NCI-H82 treated with DMSO at 0.1 percent for 48 hours (cell line): ENCODE measurements around the gene EGF.
"Not testable (repeated sequence)": the region's sequence is repeated elsewhere in the genome, so short reads cannot be mapped to it uniquely, and the experiment has no call there.

ENCODE experiments used
- DNase-seq: peaks from one replicate; lab custom pipeline; 2025; ENCODE audit not compliant: unreplicated experiment; lab: John Stamatoyannopoulos, UW

The EGF gene

DNA sequence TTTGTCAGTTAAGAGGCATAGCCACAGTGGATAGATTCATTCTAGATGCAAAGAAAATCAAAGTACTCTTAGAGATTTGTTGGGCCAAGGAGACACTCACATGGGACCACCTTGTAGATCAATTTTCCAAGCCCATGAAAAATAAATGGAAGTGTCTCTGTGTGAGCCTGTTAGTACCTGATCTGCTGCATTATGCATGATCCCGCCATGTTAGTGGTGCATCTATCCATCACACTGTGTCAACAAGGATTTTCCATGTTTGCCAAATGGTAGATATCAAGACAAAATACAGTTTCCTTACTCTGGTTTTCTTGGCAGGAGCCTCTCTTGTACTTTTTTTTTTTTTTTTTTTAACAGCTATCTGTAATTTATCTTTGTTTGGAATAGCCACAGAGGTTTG, 112.4 kb downstream of the EGF start:
- DNase-seq: no peak

DNA sequence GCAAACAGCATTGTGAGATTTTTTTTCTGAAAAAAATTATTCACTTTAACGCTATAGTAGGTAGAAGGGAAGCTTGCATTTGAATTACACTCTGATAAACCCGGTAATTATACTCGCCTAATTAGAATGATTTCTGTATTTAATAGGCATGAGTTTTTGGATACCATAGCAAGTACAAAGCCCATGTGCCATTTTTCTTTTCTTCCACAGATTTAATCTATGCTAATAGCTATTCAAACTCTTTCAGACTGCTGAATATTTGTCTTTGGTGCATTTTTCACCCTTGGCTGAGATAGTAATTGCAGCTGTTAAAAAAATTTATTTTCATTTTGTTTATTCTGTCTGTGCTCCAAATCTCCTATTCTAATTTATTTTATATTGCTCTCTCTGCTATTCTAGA, 113.0 kb downstream of the EGF start:
- no peak for DNase-seq

DNA sequence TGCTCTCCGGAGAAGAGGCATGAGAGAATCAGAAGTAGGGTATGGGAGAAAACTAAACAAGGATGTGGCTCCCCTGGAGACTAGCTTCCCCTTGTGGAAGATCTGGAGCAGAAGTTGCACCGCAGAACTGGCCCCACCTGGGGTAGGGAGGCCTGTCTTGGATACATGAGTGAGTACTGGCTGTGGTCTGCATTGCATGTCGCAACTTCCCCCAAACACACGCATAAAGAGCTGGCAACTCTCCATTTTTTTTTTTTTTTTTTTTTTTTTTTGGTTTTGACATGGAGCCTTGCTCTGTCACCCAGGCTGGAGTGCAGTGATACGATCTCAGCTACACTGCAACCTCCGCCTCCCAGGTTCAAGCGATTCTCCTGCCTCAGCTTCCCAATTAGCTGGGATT, 119.9 kb downstream of the EGF start:
- no peak for DNase-seq

DNA sequence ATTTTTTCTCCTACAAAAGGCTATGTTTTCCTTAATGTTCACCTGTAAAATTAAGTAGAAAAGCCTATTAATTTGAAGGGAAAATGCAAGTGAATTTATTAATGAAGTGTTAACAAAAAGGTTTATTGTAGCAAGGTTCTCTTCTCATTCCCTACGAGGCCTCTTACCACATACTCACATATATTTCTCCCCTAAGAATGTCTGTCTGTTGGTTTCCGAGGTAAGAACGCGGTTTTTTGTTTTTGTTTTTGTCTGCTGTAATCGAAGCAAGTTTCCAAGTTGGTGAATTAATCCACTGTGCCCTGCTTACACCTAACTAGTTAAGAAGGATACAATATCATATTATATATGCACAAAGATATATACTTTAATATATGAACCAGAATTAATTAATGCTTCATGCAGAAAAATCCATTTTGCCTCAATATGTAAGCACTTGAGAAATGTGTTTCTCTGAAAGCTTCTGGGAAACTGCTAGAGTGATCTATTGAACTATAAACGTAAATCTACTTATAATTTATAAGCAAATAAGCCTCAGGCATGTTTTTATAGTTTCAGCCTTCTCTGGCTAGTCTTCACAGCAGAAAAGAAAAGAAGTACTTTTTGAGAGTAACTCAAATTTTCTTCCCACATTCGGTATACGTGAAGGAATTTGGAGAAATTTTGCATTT, 120.8 kb downstream of the EGF start:
- DNase-seq: no peak

DNA sequence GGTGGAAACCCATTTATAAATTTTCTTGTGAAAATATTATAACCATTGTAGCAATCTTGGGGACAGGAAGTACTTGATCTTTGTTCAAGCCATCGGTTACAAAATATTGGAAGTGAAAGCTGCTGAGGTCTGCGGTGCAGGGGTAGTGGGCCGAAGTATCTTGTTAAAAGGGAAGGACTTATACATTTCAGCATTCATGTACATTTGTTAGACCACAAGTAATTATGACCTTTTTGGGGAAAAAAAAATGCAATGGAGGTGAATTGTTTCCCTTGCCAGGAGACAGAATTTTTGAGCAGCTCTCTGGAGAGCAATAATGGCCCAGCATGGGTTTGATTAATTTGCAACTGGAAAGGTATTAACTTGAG, 121.3 kb downstream of the EGF start:
- no peak for DNase-seq

DNA sequence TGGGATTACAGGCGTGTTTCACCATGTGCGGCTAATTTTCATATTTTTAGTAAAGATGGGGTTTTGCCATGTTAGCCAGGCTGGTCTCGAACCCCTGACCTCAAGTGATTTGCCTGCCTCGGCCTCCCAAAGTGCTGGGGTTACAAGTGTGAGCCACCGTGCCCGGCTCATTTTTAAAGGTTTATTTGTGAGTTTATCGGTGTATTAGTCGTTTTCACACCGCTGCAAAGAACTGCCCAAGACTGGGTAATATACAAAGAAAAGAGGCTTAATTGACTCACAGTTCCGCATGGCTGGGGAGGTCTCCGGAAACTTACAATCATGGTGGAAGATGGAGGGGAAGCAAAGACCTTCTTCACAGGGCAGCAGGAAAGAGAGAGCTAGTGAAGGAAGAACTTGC, 126.5 kb downstream of the EGF start:
- DNase-seq: not testable (repeated sequence)

DNA sequence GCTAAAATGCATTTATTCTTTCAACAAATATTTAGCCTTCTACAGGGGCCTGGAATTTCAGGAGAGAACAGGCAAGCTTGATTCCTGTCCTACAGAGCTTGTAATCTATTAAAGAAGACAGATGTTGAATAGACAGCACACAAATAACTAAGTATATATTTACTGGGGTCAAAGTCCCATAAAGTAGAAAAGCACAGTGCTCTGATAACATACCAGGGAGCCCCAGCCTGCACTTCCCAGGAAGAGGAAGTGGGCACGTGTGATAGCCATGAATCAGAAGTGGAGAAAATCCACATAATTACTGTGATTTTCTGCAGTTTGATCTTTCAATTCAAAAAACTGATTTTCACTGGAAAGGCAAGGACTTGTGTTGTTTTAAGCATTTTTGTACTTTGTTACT, 129.1 kb downstream of the EGF start:
- DNase-seq: no peak

DNA sequence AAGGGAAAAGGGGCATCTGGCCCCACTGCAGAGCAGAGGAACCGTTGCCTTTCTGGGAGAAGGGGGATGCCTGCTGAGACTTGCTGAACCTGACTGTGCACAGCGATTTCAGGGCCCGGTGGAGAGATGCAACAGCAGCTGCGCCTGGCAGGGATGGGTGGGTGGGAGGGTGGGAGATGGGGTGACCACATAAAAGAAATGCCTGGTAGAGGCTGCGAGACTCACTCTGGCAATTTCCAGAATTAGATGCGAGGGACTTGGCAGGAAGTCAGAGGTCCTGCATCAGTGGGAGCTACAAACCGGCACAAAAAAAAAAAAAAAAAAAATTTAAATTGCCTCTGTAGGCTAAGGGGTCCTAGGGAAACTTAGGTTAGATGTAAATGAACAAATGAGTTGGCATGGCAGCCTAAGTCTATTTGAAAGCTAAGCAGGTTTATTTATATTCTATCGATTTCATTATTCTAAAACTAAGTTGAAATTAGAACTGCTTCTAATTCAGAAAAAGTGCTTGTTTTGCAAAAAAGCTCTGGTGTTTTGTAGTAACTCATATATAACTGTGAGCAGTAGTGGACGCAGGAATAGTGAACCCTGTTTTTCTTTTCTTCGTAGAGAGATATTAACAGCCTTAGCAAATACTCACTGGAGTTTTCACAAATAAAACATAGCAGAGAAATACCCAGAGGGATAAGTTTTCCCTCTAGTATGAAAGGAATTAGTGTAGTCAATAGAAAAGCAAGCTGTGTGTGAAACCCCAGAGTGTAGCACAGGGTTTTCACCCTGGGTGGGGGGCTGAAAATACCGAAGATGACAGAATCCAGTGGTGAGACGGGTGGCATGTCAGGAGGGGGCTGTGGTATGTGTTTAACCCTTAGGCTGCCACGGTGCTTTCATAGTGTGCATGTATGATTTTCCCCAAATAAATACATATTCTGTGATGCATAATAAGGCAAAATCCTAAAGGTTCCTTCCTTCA, 130.1 kb downstream of the EGF start:
- DNase-seq: no peak

DNA sequence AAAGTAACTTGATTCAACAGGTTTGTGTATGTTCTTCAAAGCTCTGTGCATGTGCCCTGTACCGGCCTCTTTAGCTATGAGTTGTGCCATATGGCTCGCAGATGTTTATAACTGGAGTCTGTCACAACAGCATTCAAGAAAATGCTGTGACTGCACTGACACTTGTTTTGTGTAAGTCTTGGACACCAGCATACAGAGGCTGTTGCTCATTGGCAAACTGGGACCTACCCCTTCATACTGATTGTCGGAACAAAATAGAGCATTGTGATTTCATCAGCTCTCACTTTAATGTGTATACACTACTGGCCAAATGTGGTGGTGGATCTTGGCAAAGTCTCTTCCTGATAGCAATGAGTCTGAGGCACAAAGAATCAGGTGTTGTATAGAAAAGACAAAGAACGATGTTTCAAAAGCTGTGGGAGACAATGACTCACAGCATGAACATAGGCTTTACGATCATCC, 133.9 kb downstream of the EGF start:
- DNase-seq: peak; percentile 1

DNA sequence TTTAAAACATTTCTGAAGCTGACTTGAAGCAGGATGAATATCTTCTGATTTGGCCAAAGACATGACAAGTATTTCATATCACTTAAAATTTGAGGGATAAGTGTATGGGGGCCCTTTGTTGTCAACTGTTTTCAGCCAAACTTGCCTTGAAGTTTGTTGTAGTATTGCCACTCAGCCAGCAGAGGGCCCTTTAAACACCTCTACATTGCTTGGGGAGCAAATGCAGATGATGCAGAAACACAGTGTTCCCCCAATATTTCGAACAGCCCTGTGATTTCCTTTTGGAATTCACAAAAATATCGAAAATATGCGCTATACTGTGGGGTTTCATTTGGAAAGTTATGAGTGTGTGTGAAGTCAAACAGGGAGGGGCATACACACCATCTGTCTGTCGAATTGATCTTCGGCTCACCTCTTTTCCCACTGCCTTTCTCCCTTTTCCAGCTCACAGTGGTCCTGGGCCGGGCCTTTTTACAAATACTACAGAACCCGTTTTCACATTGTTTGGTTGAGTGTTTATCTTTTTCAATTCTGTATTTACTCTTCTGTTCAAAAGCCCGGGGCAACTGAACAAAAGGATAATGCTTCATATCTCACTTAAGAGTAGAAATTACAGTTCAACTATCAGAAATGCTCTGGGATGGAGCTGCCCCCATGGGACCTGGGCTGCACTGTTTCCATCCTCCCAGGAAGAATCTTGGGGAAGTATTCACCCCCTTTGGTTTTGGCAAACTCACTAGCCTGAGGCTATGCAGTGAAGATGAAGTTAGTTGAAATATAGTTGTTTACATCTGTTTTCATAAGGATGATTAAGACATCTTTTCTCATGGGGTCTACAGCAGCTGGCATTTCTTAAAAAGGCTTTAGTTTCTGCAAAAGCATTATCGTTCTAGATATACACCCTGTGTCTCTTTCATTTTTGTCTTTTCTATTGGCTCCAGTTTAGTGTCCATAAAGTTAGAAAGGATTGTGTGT, 137.6 kb downstream of the EGF start:
- DNase-seq: peak; percentile 18

DNA sequence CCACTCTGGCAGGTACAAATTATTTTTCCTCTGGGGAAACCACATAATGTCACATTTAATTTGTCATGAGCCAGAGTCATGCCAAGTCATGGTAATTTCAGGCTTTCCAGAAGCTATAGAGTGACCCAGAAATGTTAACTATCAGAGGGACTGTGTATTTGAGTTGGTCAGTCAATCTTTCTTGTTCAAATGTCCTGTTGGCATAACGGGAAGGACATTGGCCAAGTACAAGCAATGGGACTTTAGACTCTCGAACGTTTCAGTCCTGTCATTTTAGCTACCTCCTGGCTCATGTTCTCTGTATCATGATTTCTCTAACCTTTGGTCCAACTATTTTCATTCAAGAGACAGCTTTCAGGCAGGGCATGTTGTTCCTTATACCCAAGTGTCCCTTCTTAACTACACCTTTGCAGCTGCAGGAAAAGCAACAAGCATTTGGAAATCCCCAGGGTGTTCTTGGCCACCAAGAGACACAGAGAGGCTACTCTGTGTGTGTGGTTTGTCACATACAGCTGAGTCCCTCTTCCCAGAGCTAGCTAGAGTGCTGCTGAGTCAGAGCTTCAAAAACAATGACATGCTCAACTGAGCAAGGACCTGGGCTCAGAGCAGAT, 142.6 kb downstream of the EGF start:
- no peak for DNase-seq

DNA sequence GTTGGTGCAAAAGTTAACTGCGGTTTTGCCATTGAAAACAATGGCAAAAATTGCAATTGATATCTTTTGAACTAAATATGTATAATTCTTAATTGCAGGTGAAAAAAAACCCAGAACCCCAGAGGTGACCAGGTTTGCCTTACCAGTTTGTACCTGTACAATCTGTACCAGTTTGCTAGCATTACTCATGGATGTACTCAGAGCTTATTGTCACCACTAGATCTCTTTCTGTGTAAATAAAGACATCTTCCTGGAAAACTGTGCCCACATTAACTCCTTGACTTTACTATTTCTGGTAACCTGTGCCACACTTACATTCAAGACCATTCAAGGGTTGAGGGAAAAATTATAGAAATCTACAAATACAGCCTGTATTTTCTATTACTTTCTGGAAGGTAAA, 146.0 kb downstream of the EGF start:
- no peak for DNase-seq

DNA sequence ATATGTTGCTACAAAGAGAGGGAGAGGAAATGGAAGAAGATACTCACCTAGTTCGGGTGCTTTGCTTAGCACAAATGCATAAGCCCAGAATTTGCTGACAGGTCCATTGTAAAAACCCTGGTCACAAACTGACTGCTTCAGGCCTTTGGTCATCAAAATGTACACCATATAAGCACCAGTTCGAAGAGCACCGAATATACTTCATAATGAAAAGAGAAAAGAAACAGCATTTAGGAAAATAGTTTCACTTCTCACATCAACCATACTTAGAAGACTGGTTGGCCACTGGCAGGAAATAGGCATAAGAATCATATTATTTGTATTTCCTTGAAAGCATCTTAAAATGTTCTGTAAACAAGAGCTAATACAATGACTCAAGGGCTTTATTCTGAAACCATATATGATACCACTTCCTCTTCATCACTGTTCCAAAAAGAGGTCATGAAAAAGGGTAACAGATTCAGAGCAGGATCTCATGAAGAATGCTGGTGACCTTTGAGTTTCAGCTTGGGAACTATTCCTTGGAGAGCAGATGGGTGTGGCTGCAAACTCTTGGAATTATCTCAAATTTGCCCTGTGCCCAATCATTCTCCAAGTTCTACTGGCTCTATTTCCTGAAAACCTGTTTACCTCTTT, 147.0 kb downstream of the EGF start:
- DNase-seq: no peak

DNA sequence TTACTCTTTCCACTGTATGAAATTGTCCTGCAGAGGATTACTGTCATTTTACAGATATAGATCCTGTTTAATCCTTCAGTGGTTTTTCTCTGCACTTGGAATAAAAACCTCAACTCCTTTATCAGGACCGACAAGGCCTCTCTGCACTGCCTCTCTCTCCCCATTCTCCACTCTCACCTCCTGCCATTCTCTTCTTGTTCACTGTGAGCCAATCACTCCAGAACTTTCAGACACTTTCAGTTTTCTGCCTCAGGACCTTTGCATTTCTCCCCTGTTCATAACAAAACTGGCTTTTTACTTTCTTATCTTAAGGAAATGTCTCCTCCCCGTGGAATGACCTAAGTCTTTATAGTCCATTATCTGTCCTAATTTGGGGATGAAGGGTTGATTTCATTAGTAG, 148.4 kb downstream of the EGF start:
- DNase-seq: no peak
